Uterus (tissue), 2 donors: ENCODE data around the gene TMEM185A.
"Not testable (repeated sequence)": the region's sequence is repeated elsewhere in the genome, so short reads cannot be mapped to it uniquely, and the experiment has no call there.

Source experiments
- POLR2A ChIP-seq, 2 donors: fragments of 450-650 bp; IDR thresholded peaks; one replicate each; pipeline ENCODE4 v1.6.1; 2016; ENCODE audit warnings: antibody characterized with exemption in 2 of 2, mild to moderate bottlenecking in 1 of 2, moderate library complexity in 1 of 2
- TF ChIP-seq, protein P1 (sequence below), 4 experiments: fragments of 200-600 bp in 2 of 4; fragments of 450-650 bp in 2 of 4; sonication (generic) in 2 of 4; IDR thresholded peaks; one replicate each; pipeline ENCODE4 v1.5.1; 2016 to 2019; ENCODE audit warnings: antibody characterized with exemption in 4 of 4, mild to moderate bottlenecking in 2 of 4, moderate library complexity in 1 of 4

DNA sequence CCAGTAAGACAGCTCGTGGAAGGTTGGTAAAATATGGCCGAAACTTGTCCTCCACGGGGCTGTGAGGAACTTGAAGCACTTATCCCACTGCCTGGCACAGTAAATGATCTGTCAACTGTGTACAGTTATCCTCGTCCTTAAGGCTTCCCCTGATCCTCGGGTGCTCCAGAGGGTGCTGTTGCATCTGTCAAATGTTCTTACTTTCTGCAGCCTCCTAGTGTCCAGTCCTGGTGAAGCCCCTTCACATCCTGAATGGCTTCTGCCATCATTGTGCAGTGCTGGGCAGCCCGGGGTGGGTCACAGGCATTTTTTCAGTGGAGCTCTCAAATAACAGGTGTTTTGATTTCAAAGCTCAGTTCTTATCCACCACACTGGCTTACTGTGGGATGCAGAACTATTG lies 29.0 kb upstream of the TMEM185A start:
- TF ChIP-seq, protein P1, sequence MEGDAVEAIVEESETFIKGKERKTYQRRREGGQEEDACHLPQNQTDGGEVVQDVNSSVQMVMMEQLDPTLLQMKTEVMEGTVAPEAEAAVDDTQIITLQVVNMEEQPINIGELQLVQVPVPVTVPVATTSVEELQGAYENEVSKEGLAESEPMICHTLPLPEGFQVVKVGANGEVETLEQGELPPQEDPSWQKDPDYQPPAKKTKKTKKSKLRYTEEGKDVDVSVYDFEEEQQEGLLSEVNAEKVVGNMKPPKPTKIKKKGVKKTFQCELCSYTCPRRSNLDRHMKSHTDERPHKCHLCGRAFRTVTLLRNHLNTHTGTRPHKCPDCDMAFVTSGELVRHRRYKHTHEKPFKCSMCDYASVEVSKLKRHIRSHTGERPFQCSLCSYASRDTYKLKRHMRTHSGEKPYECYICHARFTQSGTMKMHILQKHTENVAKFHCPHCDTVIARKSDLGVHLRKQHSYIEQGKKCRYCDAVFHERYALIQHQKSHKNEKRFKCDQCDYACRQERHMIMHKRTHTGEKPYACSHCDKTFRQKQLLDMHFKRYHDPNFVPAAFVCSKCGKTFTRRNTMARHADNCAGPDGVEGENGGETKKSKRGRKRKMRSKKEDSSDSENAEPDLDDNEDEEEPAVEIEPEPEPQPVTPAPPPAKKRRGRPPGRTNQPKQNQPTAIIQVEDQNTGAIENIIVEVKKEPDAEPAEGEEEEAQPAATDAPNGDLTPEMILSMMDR (IDR thresholded peaks at IDR 0.05), result not testable (repeated sequence)
- TF ChIP-seq POLR2A (IDR thresholded peaks at IDR 0.05), result not testable (repeated sequence)
